ENCODE data around the gene POC1A.

DNA sequence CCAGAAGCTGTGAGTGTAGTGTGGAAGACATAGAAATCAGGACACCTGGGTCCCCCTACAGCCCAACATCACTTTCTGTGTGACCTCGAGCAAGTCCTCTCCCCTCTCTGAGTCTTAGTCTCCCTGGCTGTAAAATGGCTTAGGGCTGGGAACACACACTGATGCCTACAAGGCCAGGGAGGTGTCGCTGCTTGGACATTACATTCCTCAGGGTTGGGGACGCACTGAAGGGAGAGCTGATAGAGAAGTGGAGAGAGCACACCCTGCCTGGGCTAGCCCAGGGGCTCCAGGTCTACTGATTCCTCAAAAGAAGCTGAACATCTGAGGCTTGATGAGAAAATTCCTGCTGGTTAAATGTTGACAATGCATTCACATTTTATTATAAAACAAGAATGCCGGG, 37.4 kb upstream of the POC1A start:
- TF ChIP-seq, protein P1, sequence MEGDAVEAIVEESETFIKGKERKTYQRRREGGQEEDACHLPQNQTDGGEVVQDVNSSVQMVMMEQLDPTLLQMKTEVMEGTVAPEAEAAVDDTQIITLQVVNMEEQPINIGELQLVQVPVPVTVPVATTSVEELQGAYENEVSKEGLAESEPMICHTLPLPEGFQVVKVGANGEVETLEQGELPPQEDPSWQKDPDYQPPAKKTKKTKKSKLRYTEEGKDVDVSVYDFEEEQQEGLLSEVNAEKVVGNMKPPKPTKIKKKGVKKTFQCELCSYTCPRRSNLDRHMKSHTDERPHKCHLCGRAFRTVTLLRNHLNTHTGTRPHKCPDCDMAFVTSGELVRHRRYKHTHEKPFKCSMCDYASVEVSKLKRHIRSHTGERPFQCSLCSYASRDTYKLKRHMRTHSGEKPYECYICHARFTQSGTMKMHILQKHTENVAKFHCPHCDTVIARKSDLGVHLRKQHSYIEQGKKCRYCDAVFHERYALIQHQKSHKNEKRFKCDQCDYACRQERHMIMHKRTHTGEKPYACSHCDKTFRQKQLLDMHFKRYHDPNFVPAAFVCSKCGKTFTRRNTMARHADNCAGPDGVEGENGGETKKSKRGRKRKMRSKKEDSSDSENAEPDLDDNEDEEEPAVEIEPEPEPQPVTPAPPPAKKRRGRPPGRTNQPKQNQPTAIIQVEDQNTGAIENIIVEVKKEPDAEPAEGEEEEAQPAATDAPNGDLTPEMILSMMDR (conservative IDR thresholded peaks at IDR 0.05; ENCODE audit: low read depth, low read length): no peak
- TF ChIP-seq EZH2phosphoT487 (IDR thresholded peaks at IDR 0.05; ENCODE audit: borderline replicate concordance, low read length): no peak
